Measurements from ENCODE around the gene PAX7.

Gene PAX7

GRCh38 chr1:18783705-18784481, 153.2 kb downstream of the PAX7 start:
- Mint-ChIP-seq H3K4me3 (no peak overlapping the region), H3K27ac (no peak overlapping the region), H3K4me1 (no peaks in the 10 kb centered on the region), H3K36me3 (no peaks in the 10 kb centered on the region), H3K27me3 (peaks cover 20% of the 10 kb centered on the region), H3K9me3 (no peaks in the 10 kb centered on the region)

GRCh38 chr1:18784482-18784831, 153.8 kb downstream of the PAX7 start:
- Mint-ChIP-seq H3K36me3 (no peaks in the 10 kb centered on the region), H3K27ac (no peak overlapping the region), H3K27me3 (peaks cover 21% of the 10 kb centered on the region), H3K4me1 (no peaks in the 10 kb centered on the region), H3K4me3 (no peak overlapping the region), H3K9me3 (no peaks in the 10 kb centered on the region)

GRCh38 chr1:18786149-18786548, 155.5 kb downstream of the PAX7 start:
- Mint-ChIP-seq H3K4me3 (no peak overlapping the region), H3K36me3 (no peaks in the 10 kb centered on the region), H3K27ac (no peak overlapping the region)

GRCh38 chr1:18787825-18788385, 157.3 kb downstream of the PAX7 start:
- H3K4me1 Mint-ChIP-seq, result no peaks in the 10 kb centered on the region
- H3K4me3 Mint-ChIP-seq, result no peak overlapping the region
- H3K9me3 Mint-ChIP-seq, result no peaks in the 10 kb centered on the region
- H3K27ac Mint-ChIP-seq, result no peak overlapping the region
- H3K27me3 Mint-ChIP-seq, result peaks cover 29% of the 10 kb centered on the region
- H3K36me3 Mint-ChIP-seq, result no peaks in the 10 kb centered on the region

More at GRCh38 chr1:18786149-18786548, 155.5 kb downstream of the PAX7 start:
- Mint-ChIP-seq H3K27me3 (peaks cover 24% of the 10 kb centered on the region), H3K9me3 (no peaks in the 10 kb centered on the region), H3K4me1 (no peaks in the 10 kb centered on the region)

GRCh38 chr1:18789246-18789645, 158.6 kb downstream of the PAX7 start:
- Mint-ChIP-seq H3K9me3 (no peaks in the 10 kb centered on the region), H3K27me3 (peaks cover 30% of the 10 kb centered on the region), H3K4me1 (no peaks in the 10 kb centered on the region), H3K27ac (no peak overlapping the region), H3K36me3 (no peaks in the 10 kb centered on the region), H3K4me3 (no peak overlapping the region)

GRCh38 chr1:18792747-18793146, 162.1 kb downstream of the PAX7 start:
- H3K4me1 Mint-ChIP-seq, result no peaks in the 10 kb centered on the region
- no peak overlapping the region for H3K27ac Mint-ChIP-seq
- no peak overlapping the region for H3K4me3 Mint-ChIP-seq
- no peaks in the 10 kb centered on the region for H3K36me3 Mint-ChIP-seq
- H3K9me3 Mint-ChIP-seq, result no peaks in the 10 kb centered on the region
- peaks cover 28% of the 10 kb centered on the region for H3K27me3 Mint-ChIP-seq

- Mint-ChIP-seq H3K27ac (no peak overlapping the region), H3K27me3 (peaks cover 28% of the 10 kb centered on the region), H3K36me3 (no peaks in the 10 kb centered on the region), H3K9me3 (no peaks in the 10 kb centered on the region), H3K4me3 (no peak overlapping the region), H3K4me1 (no peaks in the 10 kb centered on the region)
These were observed 162.5 kb downstream of the PAX7 start for GRCh38 chr1:18793164-18793563.

GRCh38 chr1:18794051-18794450, 163.4 kb downstream of the PAX7 start:
- no peaks in the 10 kb centered on the region for H3K4me1 Mint-ChIP-seq
- H3K9me3 Mint-ChIP-seq, result no peaks in the 10 kb centered on the region
- H3K36me3 Mint-ChIP-seq, result no peaks in the 10 kb centered on the region
- no peak overlapping the region for H3K4me3 Mint-ChIP-seq
- peaks cover 28% of the 10 kb centered on the region for H3K27me3 Mint-ChIP-seq
- H3K27ac Mint-ChIP-seq, result no peak overlapping the region

- no peaks in the 10 kb centered on the region for H3K4me1 Mint-ChIP-seq
- H3K27me3 Mint-ChIP-seq, result peaks cover 26% of the 10 kb centered on the region
- H3K27ac Mint-ChIP-seq, result no peak overlapping the region
- no peak overlapping the region for H3K4me3 Mint-ChIP-seq
- H3K36me3 Mint-ChIP-seq, result no peaks in the 10 kb centered on the region
- no peaks in the 10 kb centered on the region for H3K9me3 Mint-ChIP-seq
These were observed 163.9 kb downstream of the PAX7 start for GRCh38 chr1:18794561-18794960.

- Mint-ChIP-seq H3K9me3 (no peaks in the 10 kb centered on the region), H3K27me3 (peaks cover 23% of the 10 kb centered on the region), H3K4me3 (no peak overlapping the region), H3K4me1 (no peaks in the 10 kb centered on the region), H3K36me3 (no peaks in the 10 kb centered on the region), H3K27ac (no peak overlapping the region)
These were observed 164.5 kb downstream of the PAX7 start for GRCh38 chr1:18795002-18795689.

- H3K27me3 Mint-ChIP-seq, result peaks cover 18% of the 10 kb centered on the region
- H3K9me3 Mint-ChIP-seq, result no peaks in the 10 kb centered on the region
- H3K27ac Mint-ChIP-seq, result no peak overlapping the region
- no peak overlapping the region for H3K4me3 Mint-ChIP-seq
- no peaks in the 10 kb centered on the region for H3K36me3 Mint-ChIP-seq
- no peaks in the 10 kb centered on the region for H3K4me1 Mint-ChIP-seq
These were observed 166.3 kb downstream of the PAX7 start for GRCh38 chr1:18796950-18797349.

Data from activated naive CD4-positive, alpha-beta T cell treated with anti-CD3 and anti-CD28 coated beads, Interleukin-2, amount 50 U/mL, for 24 hours (primary cell).